Urothelium cell line (cell line): ENCODE results near the gene VAX1.
A peak's percentile ranks its signal among the peaks of the same experiment; 100 is the strongest.

Experiments used
- DNase-seq: peaks from one replicate; pipeline ENCODE4 v3.0.0; 2011; ENCODE audit warnings: low spot score, mixed read lengths
- FAIRE-seq: peaks from 2 replicates; lab custom pipeline; 2011; peaks lifted over from hg19 to GRCh38; lab: Jason Lieb, UNC

The VAX1 gene

GRCh38 chr10:117164592-117165537 lies 26.8 kb upstream of the VAX1 start:
- FAIRE-seq: no peak

DNA sequence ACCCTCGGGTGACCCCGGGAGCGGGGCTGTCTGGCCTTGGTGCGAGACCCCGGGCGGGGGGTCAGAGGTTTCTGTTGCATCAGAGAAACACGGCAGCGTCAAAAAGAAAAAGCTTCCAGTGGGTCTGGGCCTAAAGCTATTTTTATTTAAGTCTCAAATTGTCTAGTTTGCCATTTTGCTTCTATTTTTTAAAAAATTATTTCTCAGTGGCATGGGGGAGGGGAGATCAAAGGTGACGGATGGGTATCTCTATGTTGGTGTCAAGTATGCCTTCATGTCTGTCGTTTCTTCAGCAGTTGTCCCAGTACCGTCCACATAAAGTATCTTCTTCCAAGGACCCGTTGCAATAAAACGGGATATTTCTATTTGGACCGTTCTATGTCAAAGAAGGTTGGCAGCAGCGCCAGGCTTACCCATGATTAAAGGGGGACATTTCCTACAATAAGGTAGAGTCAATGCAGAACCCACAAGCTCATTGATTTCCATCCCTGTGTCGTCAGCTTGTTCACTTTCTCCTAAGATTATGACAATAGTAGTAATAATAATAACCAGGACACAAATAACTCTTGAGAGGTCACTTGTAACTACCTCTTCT lies 26.0 kb upstream of the VAX1 start:
- no peak for DNase-seq
- FAIRE-seq: no peak

More at GRCh38 chr10:117164592-117165537, 26.8 kb upstream of the VAX1 start:
- no peak for DNase-seq

DNA sequence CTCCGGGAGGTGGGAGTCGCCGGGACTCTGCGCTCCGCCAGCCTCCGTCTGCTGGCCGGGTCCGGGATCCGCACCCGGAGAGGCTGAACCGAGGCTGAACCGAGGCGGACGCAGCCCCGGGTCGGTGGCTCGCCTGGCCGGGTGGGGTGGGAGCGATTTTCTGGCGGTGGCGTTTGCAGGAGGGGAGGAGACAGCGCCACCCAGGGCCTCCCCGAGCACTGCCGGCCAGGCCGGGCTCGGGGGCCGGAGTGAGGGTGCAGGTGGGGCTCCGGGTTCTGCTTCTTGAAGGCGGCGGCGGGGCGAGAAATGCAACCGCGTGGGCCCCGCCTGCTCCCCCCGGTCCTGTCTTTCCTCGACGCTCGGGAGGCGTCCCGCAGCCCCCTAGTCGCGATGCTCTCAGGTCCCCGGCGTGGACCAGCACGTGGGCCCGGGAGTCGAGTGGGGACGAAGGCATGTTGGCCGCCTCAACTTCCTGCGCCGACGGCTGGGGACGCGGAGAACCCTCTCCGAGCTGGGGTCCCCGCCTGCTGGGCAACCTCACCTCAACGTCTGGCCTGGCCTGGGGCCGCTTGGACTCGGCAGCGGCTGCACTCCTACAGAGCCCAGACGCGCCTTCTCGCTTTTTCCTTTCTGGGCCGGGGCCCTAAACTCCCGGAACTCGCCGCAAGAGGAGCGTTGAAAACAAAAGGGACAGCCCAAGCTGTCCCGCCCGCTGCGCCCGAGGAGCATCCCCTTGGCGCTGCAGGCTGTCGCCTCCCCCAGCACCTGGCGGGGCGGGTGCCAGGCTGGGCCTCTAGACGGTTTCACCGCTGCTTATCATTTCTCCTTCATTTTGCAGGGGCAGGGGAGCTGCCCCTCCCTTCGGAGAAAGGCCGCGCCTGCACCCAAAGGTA lies 25.2 kb upstream of the VAX1 start:
- FAIRE-seq (no peak), DNase-seq (peak; percentile 64)

- DNase-seq: no peak
- FAIRE-seq: no peak
These were observed 24.3 kb upstream of the VAX1 start for GRCh38 chr10:117162093-117163060.

GRCh38 chr10:117161386-117162033 lies 23.4 kb upstream of the VAX1 start:
- FAIRE-seq (no peak), DNase-seq (no peak)

- no peak for DNase-seq
- FAIRE-seq: no peak
These were observed 22.5 kb upstream of the VAX1 start for GRCh38 chr10:117160567-117160966.

DNA sequence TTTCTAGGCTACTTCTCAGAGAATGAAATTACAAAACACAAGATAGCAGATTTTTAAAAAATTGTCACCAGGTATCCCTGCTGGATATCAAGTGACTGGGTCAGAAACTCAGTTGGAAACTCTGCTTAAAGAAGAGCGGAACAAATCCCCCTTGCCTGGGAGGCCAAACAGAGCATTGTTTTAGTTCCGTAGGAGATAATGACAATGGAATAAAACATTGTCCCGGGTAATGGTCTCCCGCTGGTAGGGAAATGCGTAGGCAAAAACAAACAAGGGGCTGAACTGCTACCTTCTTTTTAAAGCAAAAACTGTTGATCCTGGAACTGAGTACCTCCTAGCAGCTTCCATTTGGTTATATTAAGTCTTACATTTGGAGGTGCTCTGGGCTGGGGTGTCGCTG lies 21.3 kb upstream of the VAX1 start:
- FAIRE-seq (no peak), DNase-seq (no peak)

- FAIRE-seq: no peak
These were observed 20.2 kb upstream of the VAX1 start for GRCh38 chr10:117158297-117158696.

DNA sequence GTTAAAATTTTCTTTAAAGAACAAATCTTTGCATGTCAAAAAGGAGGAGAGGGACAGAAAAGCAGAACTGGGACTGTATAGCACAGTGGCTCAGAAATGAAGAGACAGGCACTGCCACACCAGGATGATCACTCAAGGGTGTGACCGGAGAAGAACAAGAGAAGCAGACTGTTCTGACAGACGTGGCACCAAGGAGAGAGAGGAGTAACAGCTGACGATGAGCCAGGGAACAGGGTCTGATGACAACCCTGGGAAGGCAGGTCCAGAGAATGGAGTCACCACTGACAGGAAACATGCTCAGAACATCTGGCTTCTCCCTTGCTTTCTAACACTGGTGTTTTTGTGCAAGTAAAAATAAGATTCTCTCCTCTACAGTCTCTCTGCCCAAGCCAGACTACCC lies 14.6 kb upstream of the VAX1 start:
- no peak for DNase-seq
- no peak for FAIRE-seq

More at GRCh38 chr10:117158297-117158696, 20.2 kb upstream of the VAX1 start:
- no peak for DNase-seq

DNA sequence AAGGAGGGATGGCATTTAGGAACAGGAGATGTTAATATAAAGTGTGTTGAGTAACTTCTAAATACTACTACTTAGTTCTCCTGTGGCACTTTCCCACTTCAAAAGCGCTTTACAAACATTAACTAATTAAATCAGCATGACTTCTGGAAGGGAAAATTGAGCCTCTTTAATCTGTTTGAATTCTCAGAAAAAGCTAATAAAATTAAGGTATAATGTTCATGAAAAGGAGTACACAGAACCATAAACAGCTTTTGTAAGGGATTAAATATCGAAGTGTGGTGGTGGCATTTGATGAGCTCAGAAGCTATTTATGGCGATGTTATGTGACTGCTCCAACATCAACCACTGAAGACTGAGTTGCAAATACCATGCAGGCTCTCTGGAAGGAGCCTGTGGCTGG lies 10.2 kb upstream of the VAX1 start:
- DNase-seq: no peak
- no peak for FAIRE-seq

DNA sequence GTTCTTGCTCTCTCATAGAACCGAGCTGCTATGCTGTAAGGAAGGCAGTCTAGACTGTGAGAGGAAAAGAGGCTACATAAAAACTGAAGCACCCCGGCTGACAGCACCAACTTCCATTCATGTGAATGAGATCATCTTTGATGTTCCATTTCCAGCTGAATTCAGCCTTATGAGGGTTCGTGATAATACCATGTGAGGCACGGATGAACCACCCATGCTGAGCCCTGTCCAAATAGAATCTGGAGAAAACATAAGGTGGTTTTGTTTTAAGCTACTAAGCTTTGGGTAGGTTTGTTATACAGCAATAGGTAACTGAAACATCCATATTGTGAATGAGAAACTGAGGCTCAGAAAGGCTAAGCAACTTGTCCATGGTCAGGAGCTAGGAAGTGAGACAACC lies 6.9 kb upstream of the VAX1 start:
- FAIRE-seq (no peak), DNase-seq (no peak)

DNA sequence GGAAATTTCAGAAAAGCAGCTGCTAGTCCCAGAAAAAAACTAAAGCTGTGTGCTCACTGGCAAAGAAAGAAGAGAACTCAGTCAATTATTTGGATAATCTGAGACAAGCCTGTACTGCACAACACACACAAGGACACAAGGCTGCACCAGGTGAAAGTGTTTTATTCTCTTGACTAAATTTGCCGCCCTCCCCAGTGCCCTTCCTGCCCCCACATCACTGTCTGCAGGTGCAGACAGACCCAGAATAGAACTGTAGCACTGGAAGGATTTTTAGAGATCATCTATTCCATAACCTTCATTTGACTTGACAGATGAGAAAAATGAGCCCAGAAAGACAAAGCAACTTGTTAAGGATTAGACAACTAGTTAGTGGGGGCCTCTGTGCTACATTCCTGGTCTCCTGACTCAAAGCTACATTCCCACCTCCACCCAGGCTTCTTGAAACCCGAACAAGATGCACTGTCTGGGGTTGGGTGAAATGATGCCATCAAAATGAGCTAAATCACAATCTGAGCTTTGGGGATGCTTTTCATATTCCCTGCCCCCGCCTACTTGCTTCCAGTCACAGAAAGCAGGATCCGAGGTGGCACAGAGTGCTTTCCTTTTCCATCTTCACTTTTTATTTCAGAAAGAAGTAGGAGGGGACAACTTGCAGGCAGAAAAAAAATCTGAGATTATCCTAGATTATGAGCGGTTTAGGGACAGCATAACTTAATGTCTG lies 5.2 kb upstream of the VAX1 start:
- DNase-seq (no peak), FAIRE-seq (no peak)

GRCh38 chr10:117140525-117140902 lies 2.4 kb upstream of the VAX1 start:
- no peak for FAIRE-seq

DNA sequence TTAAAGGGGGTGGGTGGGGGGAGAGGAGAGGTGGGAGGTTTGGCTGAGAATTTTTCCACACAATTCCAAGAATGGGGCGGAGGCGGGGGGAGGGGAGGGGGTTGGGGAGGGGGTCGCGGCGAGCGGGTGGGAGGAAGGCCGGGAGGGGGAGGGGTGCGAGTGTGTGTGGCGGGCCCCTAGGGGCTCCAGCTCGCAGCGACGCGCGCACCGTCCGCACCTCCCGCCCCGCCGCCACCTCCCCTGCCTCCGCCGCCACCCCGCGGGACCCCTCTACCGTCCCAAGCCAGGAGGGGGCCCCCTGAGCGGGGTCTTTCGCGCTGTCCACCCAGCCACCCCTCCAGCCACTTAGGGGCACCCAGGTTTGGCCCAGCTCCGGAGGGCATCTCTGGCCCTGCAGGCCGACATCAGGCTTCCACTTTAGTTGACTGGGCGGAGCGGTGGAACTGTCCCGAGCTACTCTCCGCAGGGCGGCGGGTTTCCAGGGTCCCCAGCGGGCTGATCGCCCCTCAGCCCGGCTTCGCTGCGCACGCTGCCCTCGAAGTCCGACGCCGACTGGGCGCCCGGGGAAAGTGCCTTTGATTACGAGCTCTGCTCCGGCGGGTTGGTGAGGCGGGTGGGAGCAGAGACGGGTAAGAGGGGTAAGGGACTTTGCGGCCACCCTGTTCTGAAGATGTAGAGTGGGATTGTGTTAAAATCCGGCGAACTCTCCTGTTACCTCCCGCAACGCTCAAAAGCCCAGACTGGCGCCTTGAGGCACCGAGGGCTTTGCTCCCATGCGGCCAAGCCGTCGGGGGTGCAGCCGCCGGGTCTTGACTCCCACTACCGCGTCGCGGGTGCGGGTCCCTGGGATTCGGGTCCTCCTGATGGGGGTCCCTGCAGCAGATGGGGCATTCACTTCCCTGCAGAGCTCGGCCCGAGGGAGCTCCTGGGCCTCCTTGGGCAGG lies 1.8 kb upstream of the VAX1 start:
- FAIRE-seq (no peak), DNase-seq (no peak)

More at GRCh38 chr10:117140525-117140902, 2.4 kb upstream of the VAX1 start:
- DNase-seq: no peak

DNA sequence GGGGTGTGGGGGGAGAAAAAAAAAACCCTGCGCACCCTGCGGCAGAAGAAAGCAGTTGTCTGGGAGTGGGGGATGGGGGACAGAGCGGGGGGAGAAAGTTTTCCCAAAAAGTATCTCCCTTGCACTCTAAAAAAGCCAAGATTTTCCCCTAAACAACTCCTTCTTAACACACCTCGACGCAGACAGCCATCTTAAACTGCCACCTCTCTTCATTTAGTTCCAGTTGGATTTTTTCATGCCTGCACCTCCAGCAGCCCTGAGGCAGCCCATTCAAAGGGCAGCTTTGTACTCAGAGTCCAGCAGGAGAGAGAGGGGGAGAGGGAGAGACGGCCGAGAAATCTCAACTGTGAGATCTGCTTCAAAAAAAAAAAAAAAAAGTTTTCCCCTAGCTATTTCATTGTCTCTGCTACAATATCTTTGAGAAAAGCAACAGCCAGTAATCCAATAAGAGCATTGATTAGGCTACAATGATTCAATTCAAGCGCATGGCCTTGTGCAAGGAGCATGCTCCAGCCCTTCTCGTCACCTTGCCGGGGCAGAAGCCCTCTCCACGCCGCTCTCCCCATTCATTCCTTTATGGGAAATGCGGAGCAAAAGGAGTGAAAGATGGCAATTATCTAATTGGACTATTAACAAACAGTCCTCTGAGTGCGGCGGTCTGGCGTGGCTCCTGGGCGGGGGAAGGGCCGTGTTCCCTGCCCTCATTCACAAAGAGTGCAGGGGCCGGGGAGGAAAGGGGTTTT lies 939 bp upstream of the VAX1 start:
- FAIRE-seq (no peak), DNase-seq (no peak)

- no peak for FAIRE-seq
- DNase-seq: no peak
These were observed 799 bp downstream of the VAX1 start for GRCh38 chr10:117137031-117137910.
